ENCODE measurements around the gene NAT14. TPM values are rescaled to one million over a fixed set of nuclear protein-coding genes. Genes with fewer than 3 reads are reported as not detected.

The NAT14 gene
- total and polyA plus RNA-seq, 2 of the 8 experiments (the other 6 are each of a cell fraction or from before 2014, with no cell fraction given) = 47.1 to 71.2 TPM

DNA sequence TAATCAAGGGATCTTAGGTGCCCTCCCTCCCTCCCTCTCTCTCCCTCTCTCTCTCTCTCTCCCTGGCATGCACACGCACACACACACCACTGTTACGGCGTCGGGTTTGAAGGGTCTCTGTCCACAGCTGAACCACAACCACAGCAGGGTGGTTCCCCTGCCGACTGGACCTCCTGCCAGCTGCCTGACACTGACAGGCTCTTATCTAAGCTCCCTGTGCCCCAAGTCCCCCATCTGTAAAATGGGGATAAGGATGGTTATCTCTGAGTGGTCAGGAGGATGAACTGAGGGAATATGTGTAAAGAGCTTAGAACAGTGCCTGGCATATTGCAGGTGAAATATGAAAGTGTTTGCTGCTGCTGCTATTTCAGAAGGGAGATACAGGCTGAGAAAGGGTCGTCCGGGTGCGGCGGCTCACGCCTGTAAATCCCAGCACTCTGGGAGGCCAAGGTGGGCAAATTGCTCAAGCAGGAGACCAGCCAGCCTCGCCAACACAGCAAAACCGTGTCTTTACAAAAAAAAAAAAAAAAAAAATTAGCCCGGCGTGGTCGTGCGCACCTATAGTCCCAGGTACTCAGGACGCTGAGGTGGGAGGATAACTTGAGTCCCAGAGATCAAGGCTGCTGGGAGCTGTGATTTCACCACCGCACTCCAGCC, 41.0 kb upstream of the NAT14 start:
- no peak overlapping the region for H4K5ac ChIP-seq (ENCODE audit: insufficient read length, low read depth, low read length)
- peak overlapping the region; percentile 82 to 92 for H3K4me2 ChIP-seq (ENCODE audit: insufficient read depth in 1 of 2, low read depth in 2 of 2, low read length in 2 of 2)
- no peak overlapping the region for H3K14ac ChIP-seq (ENCODE audit: insufficient read length)
- H2BK120ac ChIP-seq (replicated peaks; ENCODE audit: low read depth, low read length) = no peak overlapping the region
- no peak overlapping the region for H4K91ac ChIP-seq (replicated peaks; ENCODE audit: insufficient read length, low read length)
- no peak overlapping the region for H4K8ac ChIP-seq (ENCODE audit: extremely low read depth, insufficient read depth, low read length)
- DNase-seq (ENCODE audit: low read depth in 1 of 2, low spot score in 2 of 2) (no peak), FAIRE-seq (no peak)
- peaks cover 26% of the 10 kb centered on the region; the same call in 1 of the 2 replicates for H3K23me2 ChIP-seq (ENCODE audit: low read depth, low read length)
- no peaks in the 10 kb centered on the region for H3K36me3 ChIP-seq (ENCODE audit: control insufficient read depth in 2 of 4, insufficient read depth in 4 of 4, low read length in 3 of 4)
- no peak overlapping the region for H2BK15ac ChIP-seq (ENCODE audit: low read length)
- H4K20me1 ChIP-seq (replicated peaks in 1 of 2; ENCODE audit: control insufficient read depth in 1 of 2, insufficient read depth in 2 of 2, low read length in 2 of 2) = peaks cover 3 to 21% of the 10 kb centered on the region in 2 experiments
- no peaks in the 10 kb centered on the region for H3K9me3 ChIP-seq (ENCODE audit: insufficient read depth in 2 of 2, low read depth in 1 of 2, low read length in 1 of 2)
- H3K27me3 ChIP-seq (replicated peaks in 1 of 4; ENCODE audit: control insufficient read depth in 3 of 4, extremely low read depth in 1 of 4, insufficient read depth in 3 of 4, low read length in 3 of 4) = peaks cover 47 to 96% (median 87%) of the 10 kb centered on the region in 4 experiments
- no peak overlapping the region for H2BK12ac ChIP-seq (ENCODE audit: low read depth, low read length)
- H3K56ac ChIP-seq (replicated peaks; ENCODE audit: insufficient read length, low read depth, low read length) = no peak overlapping the region
- no peak overlapping the region for H3K4ac ChIP-seq (replicated peaks; ENCODE audit: insufficient read length, low read depth, low read length)
- ChIA-PET CTCF (ENCODE audit: partially characterized antibody) (interaction anchor here (0.6 to 2.5 kb wide), 7 partner anchors 10 to 1305 kb away, joined by 3 to 13 read pairs (median 3); no protein-coding TSS in a partner anchor), POLR2A (ENCODE audit: partially characterized antibody) (interaction anchor here (0.6 to 4.4 kb wide), 8 partner anchors 9 to 184 kb away, joined by 3 to 21 read pairs (median 3); partner anchors contain the start of genes UBE2S and ZNF628)
- H2BK20ac ChIP-seq (ENCODE audit: low read length) = no peak overlapping the region
- H3K4me3 ChIP-seq (ENCODE audit: extremely low read depth in 1 of 4, insufficient read depth in 2 of 4, low read depth in 3 of 4, low read length in 4 of 4) = peak overlapping the region in 1 of 4 experiments; percentile 62; a peak in 2 of 8 replicates
- WGBS, 2 experiments (ENCODE audit: extremely low coverage in 1 of 2, insufficient coverage in 1 of 2, insufficient read length in 1 of 2, insufficient replicate concordance in 2 of 2, low coverage in 1 of 2, low lambda C conversion rate in 2 of 2, missing lambda C conversion rate in 1 of 2) = 48% methylated on average over 16 of the region's 18 CpGs; no CpG with 5 or more reads in 1 of the 2 experiments
- no peak overlapping the region for H3K27ac ChIP-seq (ENCODE audit: low read depth, low read length)
- H3K79me1 ChIP-seq (ENCODE audit: low read depth, low read length) = no peaks in the 10 kb centered on the region
- H3K18ac ChIP-seq (ENCODE audit: extremely low read depth, low read length) = no peak overlapping the region
- no peak overlapping the region for H2AFZ ChIP-seq (ENCODE audit: low read length)
- no peak overlapping the region for H3K9ac ChIP-seq (replicated peaks in 1 of 4; ENCODE audit: extremely low read depth in 1 of 4, low read depth in 3 of 4, low read length in 3 of 4)
- H3K79me2 ChIP-seq (ENCODE audit: control insufficient read depth in 1 of 2, insufficient read depth in 2 of 2, low read length in 2 of 2) = no peaks in the 10 kb centered on the region
- H3K4me1 ChIP-seq (replicated peaks in 1 of 4; ENCODE audit: control insufficient read depth in 3 of 4, insufficient read depth in 4 of 4, low read length in 3 of 4) = peaks cover 6 to 17% (median 9%) of the 10 kb centered on the region in 4 experiments; a peak in 6 of 7 replicates
- H2AK5ac ChIP-seq (ENCODE audit: low read depth, low read length) = no peak overlapping the region
- H2BK5ac ChIP-seq (ENCODE audit: low read depth, low read length) = no peak overlapping the region
- H3K23ac ChIP-seq (ENCODE audit: insufficient read length) = no peak overlapping the region
- TF ChIP-seq PHF8 (conservative IDR thresholded peaks at IDR 0.05; ENCODE audit: low read depth, low read length) (no peak), JUND (IDR thresholded peaks at IDR 0.05; ENCODE audit: low read length) (no peak), NANOG (IDR thresholded peaks at IDR 0.05; ENCODE audit: insufficient read depth, low read depth, low read length, poor library complexity, severe bottlenecking) (no peak), CHD1 (IDR thresholded peaks at IDR 0.05; ENCODE audit: low read depth, low read length) (no peak), SIRT6 (IDR thresholded peaks at IDR 0.05; ENCODE audit: low read length) (no peak), ZNF274 (IDR thresholded peaks at IDR 0.05; ENCODE audit: borderline replicate concordance, extremely low read depth, low read length) (no peak), KDM5A (IDR thresholded peaks at IDR 0.05; ENCODE audit: low read length) (no peak), POLR2A (IDR thresholded peaks at IDR 0.05; ENCODE audit: control extremely low read depth in 1 of 2, low read depth in 2 of 2, low read length in 2 of 2) (no peak), CTBP2 (IDR thresholded peaks at IDR 0.05; ENCODE audit: borderline replicate concordance, insufficient read depth, insufficient read length, low read length) (no peak)
- TF ChIP-seq, protein P1, sequence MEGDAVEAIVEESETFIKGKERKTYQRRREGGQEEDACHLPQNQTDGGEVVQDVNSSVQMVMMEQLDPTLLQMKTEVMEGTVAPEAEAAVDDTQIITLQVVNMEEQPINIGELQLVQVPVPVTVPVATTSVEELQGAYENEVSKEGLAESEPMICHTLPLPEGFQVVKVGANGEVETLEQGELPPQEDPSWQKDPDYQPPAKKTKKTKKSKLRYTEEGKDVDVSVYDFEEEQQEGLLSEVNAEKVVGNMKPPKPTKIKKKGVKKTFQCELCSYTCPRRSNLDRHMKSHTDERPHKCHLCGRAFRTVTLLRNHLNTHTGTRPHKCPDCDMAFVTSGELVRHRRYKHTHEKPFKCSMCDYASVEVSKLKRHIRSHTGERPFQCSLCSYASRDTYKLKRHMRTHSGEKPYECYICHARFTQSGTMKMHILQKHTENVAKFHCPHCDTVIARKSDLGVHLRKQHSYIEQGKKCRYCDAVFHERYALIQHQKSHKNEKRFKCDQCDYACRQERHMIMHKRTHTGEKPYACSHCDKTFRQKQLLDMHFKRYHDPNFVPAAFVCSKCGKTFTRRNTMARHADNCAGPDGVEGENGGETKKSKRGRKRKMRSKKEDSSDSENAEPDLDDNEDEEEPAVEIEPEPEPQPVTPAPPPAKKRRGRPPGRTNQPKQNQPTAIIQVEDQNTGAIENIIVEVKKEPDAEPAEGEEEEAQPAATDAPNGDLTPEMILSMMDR (IDR thresholded peaks at IDR 0.05; ENCODE audit: control extremely low read depth in 1 of 3, insufficient read depth in 1 of 3, low read depth in 1 of 3, low read length in 3 of 3) = no peak
